SK-N-SH (cell line): ENCODE results near the gene TEP1. TPM values are rescaled to one million over a fixed set of nuclear protein-coding genes. Genes with fewer than 3 reads are reported as not detected.
A peak's percentile ranks its signal among the peaks of the same experiment; 100 is the strongest.

Experiments used
- CTCF ChIA-PET: fragments of 300-600, 350-600 bp; formaldehyde crosslinking; extraction: SDS; loops from one replicate; lab custom pipeline; 2021; lab: Yijun Ruan, JAX
- POLR2A ChIA-PET: fragments of 350-600 bp; sonication (Branson Sonifier 250); formaldehyde crosslinking; extraction: SDS; loops from one replicate; lab custom pipeline; 2020; ENCODE audit warnings: antibody characterized with exemption, inconsistent platforms; lab: Yijun Ruan, JAX
- DNase-seq: peaks from one replicate; pipeline ENCODE4 v3.0.0; 2012
- H2AFZ ChIP-seq: fragments of 200-600 bp; sonication (generic); 2 replicates; pipeline ENCODE4 v1.8.1; 2016; ENCODE audit warnings: antibody characterized with exemption, mild to moderate bottlenecking, low read depth
- H3F3A ChIP-seq: fragments of 200-600 bp; sonication (generic); replicated peaks from 2 replicates; pipeline ENCODE3; 2016; ENCODE audit warnings: antibody characterized with exemption, mild to moderate bottlenecking; ENCODE audit not compliant: insufficient read depth
- H3K27ac ChIP-seq, 2 experiments: fragments of 200-500 bp in 1 of 2; fragments of 200-600 bp in 1 of 2; sonication (Bioruptor generic) in 1 of 2; sonication (generic), shearing (Covaris generic) in 1 of 2; 2 replicates each; pipeline versions ENCODE4 v1.5.1 to v1.6.1; 2014 to 2016; ENCODE audit warnings: low read depth in 2 of 2, inconsistent platforms in 1 of 2, low read length in 1 of 2, mild to moderate bottlenecking in 1 of 2, mixed read lengths in 1 of 2
- H3K27me3 ChIP-seq: fragments of 200-600 bp; sonication (generic), shearing (Covaris generic); 2 replicates; pipeline ENCODE4 v1.6.1; 2016; ENCODE audit warnings: mixed run types; ENCODE audit not compliant: insufficient read depth
- H3K36me3 ChIP-seq, 2 experiments: fragments of 200-500 bp in 1 of 2; fragments of 200-600 bp in 1 of 2; sonication (Bioruptor generic) in 1 of 2; sonication (generic) in 1 of 2; replicated peaks in 1 of 2; 2 replicates each; pipeline versions ENCODE3 to v1.5.1; 2014 to 2016; ENCODE audit warnings: low read length in 1 of 2, mild to moderate bottlenecking in 1 of 2; ENCODE audit not compliant: insufficient read depth in 2 of 2, control insufficient read depth in 1 of 2
- H3K4me1 ChIP-seq, 2 experiments: fragments of 200-500 bp in 1 of 2; fragments of 200-600 bp in 1 of 2; sonication (Bioruptor generic) in 1 of 2; sonication (generic), shearing (Covaris generic) in 1 of 2; 2 replicates each; pipeline versions ENCODE4 v1.5.1 to v1.6.1; 2014 to 2016; ENCODE audit warnings: low read depth in 1 of 2, low read length in 1 of 2, mixed run types in 1 of 2; ENCODE audit not compliant: insufficient read depth in 2 of 2, control insufficient read depth in 1 of 2
- H3K4me2 ChIP-seq: fragments of 200-600 bp; sonication (generic), shearing (Covaris generic); 2 replicates; pipeline ENCODE4 v1.6.1; 2017; ENCODE audit warnings: mixed run types
- H3K4me3 ChIP-seq, 2 experiments: fragments of 200-500 bp in 1 of 2; fragments of 200-600 bp in 1 of 2; sonication (Bioruptor generic) in 1 of 2; sonication (generic), shearing (Covaris generic) in 1 of 2; 2 replicates each; pipeline versions ENCODE4 v1.5.1 to v1.8.1; 2014 to 2016; ENCODE audit warnings: low read depth in 2 of 2, inconsistent platforms in 1 of 2, low read length in 1 of 2, mild to moderate bottlenecking in 1 of 2, mixed read lengths in 1 of 2, moderate library complexity in 1 of 2
- H3K79me2 ChIP-seq: fragments of 200-600 bp; sonication (generic); 2 replicates; pipeline ENCODE4 v1.8.1; 2017; ENCODE audit warnings: mild to moderate bottlenecking; ENCODE audit not compliant: insufficient read depth
- H3K9ac ChIP-seq: fragments of 200-600 bp; sonication (generic); 2 replicates; pipeline ENCODE4 v1.6.1; 2017; ENCODE audit warnings: mixed run types
- H3K9me2 ChIP-seq: fragments of 200-600 bp; sonication (generic); 2 replicates; pipeline ENCODE4 v1.6.1; 2017; ENCODE audit warnings: mixed run types
- H3K9me3 ChIP-seq: fragments of 200-600 bp; sonication (generic); 2 replicates; pipeline ENCODE4 v1.6.1; 2017; ENCODE audit warnings: mixed run types, mild to moderate bottlenecking, moderate library complexity
- H4K20me1 ChIP-seq: fragments of 200-600 bp; sonication (generic); 2 replicates; pipeline ENCODE4 v1.6.1; 2017; ENCODE audit warnings: mild to moderate bottlenecking, mixed run types; ENCODE audit not compliant: insufficient read depth
- ELF1 ChIP-seq: IDR thresholded peaks from 2 replicates; pipeline ENCODE4 v1.4.0; 2012
- FOSL2 ChIP-seq: IDR thresholded peaks from 2 replicates; pipeline ENCODE4 v1.4.0; 2012; ENCODE audit warnings: low read depth, mild to moderate bottlenecking, moderate library complexity, borderline replicate concordance
- IRF3 ChIP-seq: fragments of 150-350 bp; IDR thresholded peaks from 2 replicates; pipeline ENCODE4 v1.6.1; 2016; ENCODE audit warnings: mild to moderate bottlenecking, low read depth, low read length
- MXI1 ChIP-seq: IDR thresholded peaks from 2 replicates; pipeline ENCODE4 v1.6.1; 2012; ENCODE audit warnings: mild to moderate bottlenecking, low read depth, low read length, improper control_type of control experiment
- NFIC ChIP-seq: IDR thresholded peaks from 2 replicates; pipeline ENCODE4 v1.4.0; 2012; ENCODE audit warnings: borderline replicate concordance
- RFX5 ChIP-seq: IDR thresholded peaks from 2 replicates; pipeline ENCODE4 v1.6.1; 2012; ENCODE audit warnings: mild to moderate bottlenecking, improper control_type of control experiment, low read length
- SMC3 ChIP-seq: IDR thresholded peaks from 2 replicates; pipeline ENCODE4 v1.6.1; 2012; ENCODE audit warnings: low read depth, low read length, improper control_type of control experiment
- ZBTB33 ChIP-seq: IDR thresholded peaks from 2 replicates; pipeline ENCODE4 v1.4.0; 2012; ENCODE audit warnings: low read depth, borderline replicate concordance
- WGBS: methylation state at CpG from one replicate; pipeline ENCODE4 v1.1.6; 2017; ENCODE audit warnings: low lambda C conversion rate; 5-methylcytosine and 5-hydroxymethylcytosine counted together
- polyA plus RNA-seq, 3 experiments: library from polyadenylated mRNA; depleted of rRNA; stranded (reverse); fragments of >200 nt; gene quantifications; 2 replicates each; pipeline ENCODE4 v1.2.3, GENCODE V29; 2012

The TEP1 gene
- polyA plus RNA-seq, 1 of the 3 experiments (the other 2 are of a cell fraction): 12.1 TPM

GRCh38 chr14:20434701-20435581 is 21.6 kb upstream of the TEP1 start:
- H3F3A ChIP-seq: no peaks in the 10 kb centered on the region
- H3K9me2 ChIP-seq: no peaks in the 10 kb centered on the region
- no peaks in the 10 kb centered on the region for H4K20me1 ChIP-seq
- H3K9me3 ChIP-seq: no peaks in the 10 kb centered on the region
- H2AFZ ChIP-seq: no peak overlapping the region
- POLR2A ChIA-PET: no interaction called here
- no peaks in the 10 kb centered on the region for H3K36me3 ChIP-seq
- no peak overlapping the region for H3K27ac ChIP-seq
- no peak for TF ChIP-seq NFIC
- TF ChIP-seq RFX5: no peak
- no peak for TF ChIP-seq IRF3
- TF ChIP-seq SMC3: no peak
- no peak for TF ChIP-seq FOSL2
- no peak for TF ChIP-seq ZBTB33
- TF ChIP-seq MXI1: no peak
- H3K4me2 ChIP-seq: no peak overlapping the region
- no peak overlapping the region for H3K4me3 ChIP-seq
- no peak overlapping the region for H3K9ac ChIP-seq
- CTCF ChIA-PET: interaction anchor here (1.0 to 1.8 kb wide), 2 partner anchors 19 to 20 kb away, joined by 3 to 8 read pairs; no protein-coding TSS in a partner anchor
- no peaks in the 10 kb centered on the region; the same call in 1 of the 2 replicates for H3K27me3 ChIP-seq
- DNase-seq: no peak
- H3K79me2 ChIP-seq: no peaks in the 10 kb centered on the region
- 79% methylated on average over 31 of the region's 44 CpGs for WGBS
- H3K4me1 ChIP-seq: peaks cover 0 to 2% of the 10 kb centered on the region in 2 experiments; a peak in 1 of 4 replicates

GRCh38 chr14:20429801-20430669 is 16.7 kb upstream of the TEP1 start:
- H3K4me1 ChIP-seq: peaks cover 0 to 7% of the 10 kb centered on the region in 2 experiments; a peak in 1 of 4 replicates
- 80% methylated on average over 8 of the region's 30 CpGs for WGBS
- no peaks in the 10 kb centered on the region for H3K9me2 ChIP-seq
- no peak overlapping the region for H3K9ac ChIP-seq
- no peaks in the 10 kb centered on the region for H4K20me1 ChIP-seq
- no peak overlapping the region for H3K27ac ChIP-seq
- POLR2A ChIA-PET: interaction anchor here (1.1 kb wide), 1 partner anchor 16 kb away, joined by 3 read pairs; no protein-coding TSS in a partner anchor
- H3K36me3 ChIP-seq: no peaks in the 10 kb centered on the region
- H3K4me2 ChIP-seq: no peak overlapping the region
- H3K79me2 ChIP-seq: no peaks in the 10 kb centered on the region
- no peak overlapping the region for H3K4me3 ChIP-seq
- H3K27me3 ChIP-seq: no peaks in the 10 kb centered on the region
- CTCF ChIA-PET: interaction anchor here (0.7 to 2.0 kb wide), 3 partner anchors 13 to 102 kb away, joined by 3 to 7 read pairs (median 3); no protein-coding TSS in a partner anchor
- no peak overlapping the region for H2AFZ ChIP-seq
- H3F3A ChIP-seq: no peaks in the 10 kb centered on the region
- TF ChIP-seq RFX5 (no peak), ELF1 (no peak), NFIC (peak; percentile 26; the same call in 1 of the 2 replicates)
- DNase-seq: no peak
- no peaks in the 10 kb centered on the region for H3K9me3 ChIP-seq
